ENCODE measurements around the gene ANKRD55.
"Not testable (repeated sequence)": the region's sequence is repeated elsewhere in the genome, so short reads cannot be mapped to it uniquely, and the experiment has no call there.

- not testable (repeated sequence) for TF ChIP-seq CTCF, POLR2AphosphoS5, POLR2A (IDR thresholded peaks at IDR 0.05)
Observed at GRCh38 chr5:56223298-56223697, 9.8 kb downstream of the ANKRD55 start.

Measured in suprapubic skin (tissue), 4 donors.